MM.1S (cell line): ENCODE measurements around the gene GJA10.
"Not testable (repeated sequence)": the region's sequence is repeated elsewhere in the genome, so short reads cannot be mapped to it uniquely, and the experiment has no call there.

Source experiments
- EZH2 ChIP-seq: fragments of 300-600 bp; sonication (generic); optimal IDR thresholded peaks from 2 replicates; pipeline ENCODE3; 2017; ENCODE audit warnings: low read depth, mild to moderate bottlenecking, antibody characterized with exemption, low read length, mixed read lengths
- TF ChIP-seq, protein P1 (sequence below): fragments of 300-600 bp; sonication (generic); IDR thresholded peaks from 2 replicates; pipeline ENCODE4 v1.5.1; 2016; ENCODE audit warnings: antibody characterized with exemption, low read length, mixed read lengths

DNA sequence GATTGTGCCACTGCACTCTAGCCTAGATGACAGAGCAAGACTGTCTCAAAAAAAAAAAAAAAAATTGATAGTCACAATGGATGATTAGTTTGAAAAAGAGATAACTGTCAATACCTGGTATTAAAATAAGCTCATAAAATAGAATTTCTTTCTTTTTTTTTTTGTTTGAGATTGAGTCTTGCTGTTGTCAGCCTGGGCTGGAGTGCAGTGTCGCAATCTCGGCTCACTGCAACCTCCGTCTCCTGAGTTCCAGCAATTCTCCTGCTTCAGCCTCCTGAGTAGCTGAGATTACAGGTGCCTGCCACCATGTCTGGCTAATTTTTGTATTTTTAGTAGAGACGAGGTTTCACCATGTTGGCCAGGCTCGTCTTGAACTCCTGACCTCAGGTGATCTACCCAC lies 46.8 kb upstream of the GJA10 start:
- TF ChIP-seq, protein P1, sequence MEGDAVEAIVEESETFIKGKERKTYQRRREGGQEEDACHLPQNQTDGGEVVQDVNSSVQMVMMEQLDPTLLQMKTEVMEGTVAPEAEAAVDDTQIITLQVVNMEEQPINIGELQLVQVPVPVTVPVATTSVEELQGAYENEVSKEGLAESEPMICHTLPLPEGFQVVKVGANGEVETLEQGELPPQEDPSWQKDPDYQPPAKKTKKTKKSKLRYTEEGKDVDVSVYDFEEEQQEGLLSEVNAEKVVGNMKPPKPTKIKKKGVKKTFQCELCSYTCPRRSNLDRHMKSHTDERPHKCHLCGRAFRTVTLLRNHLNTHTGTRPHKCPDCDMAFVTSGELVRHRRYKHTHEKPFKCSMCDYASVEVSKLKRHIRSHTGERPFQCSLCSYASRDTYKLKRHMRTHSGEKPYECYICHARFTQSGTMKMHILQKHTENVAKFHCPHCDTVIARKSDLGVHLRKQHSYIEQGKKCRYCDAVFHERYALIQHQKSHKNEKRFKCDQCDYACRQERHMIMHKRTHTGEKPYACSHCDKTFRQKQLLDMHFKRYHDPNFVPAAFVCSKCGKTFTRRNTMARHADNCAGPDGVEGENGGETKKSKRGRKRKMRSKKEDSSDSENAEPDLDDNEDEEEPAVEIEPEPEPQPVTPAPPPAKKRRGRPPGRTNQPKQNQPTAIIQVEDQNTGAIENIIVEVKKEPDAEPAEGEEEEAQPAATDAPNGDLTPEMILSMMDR, result not testable (repeated sequence)
- TF ChIP-seq EZH2, result not testable (repeated sequence)
